ENCODE results near the gene OR10H5.

DNA sequence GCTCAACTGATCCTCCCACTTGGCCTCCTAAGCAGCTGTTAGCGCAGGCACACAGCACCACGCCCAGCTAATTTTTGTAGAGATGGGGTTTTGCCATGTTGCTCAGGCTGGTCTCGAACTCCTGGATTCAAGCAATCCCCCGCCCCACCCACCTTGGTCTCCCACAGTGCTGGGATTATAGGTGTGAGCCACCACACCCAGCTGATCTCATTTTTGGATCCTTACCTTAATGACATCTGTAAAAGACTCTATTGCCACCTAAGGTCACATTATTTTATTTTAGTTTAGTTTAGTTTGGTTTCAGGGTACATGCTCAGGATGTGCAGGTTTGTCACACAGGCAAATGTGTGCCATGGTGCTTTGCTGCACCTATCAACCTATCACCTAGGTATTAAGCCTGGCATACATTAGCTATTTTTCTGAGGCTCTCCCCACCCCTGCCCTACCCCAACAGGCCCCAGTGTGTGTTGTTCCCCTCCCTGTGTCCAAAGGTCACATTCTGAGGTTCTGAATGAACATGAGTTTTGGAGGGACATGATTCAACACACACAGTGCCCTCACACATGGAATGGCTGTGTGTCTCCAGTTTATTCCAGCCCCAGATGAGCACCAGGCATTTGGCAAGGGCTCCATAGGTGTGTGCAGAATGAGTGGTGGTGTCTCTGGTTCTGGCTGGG, 1.3 kb downstream of the OR10H5 start:
- TF ChIP-seq, protein P1, sequence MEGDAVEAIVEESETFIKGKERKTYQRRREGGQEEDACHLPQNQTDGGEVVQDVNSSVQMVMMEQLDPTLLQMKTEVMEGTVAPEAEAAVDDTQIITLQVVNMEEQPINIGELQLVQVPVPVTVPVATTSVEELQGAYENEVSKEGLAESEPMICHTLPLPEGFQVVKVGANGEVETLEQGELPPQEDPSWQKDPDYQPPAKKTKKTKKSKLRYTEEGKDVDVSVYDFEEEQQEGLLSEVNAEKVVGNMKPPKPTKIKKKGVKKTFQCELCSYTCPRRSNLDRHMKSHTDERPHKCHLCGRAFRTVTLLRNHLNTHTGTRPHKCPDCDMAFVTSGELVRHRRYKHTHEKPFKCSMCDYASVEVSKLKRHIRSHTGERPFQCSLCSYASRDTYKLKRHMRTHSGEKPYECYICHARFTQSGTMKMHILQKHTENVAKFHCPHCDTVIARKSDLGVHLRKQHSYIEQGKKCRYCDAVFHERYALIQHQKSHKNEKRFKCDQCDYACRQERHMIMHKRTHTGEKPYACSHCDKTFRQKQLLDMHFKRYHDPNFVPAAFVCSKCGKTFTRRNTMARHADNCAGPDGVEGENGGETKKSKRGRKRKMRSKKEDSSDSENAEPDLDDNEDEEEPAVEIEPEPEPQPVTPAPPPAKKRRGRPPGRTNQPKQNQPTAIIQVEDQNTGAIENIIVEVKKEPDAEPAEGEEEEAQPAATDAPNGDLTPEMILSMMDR (IDR thresholded peaks at IDR 0.05), result no peak
- no peak for TF ChIP-seq EP300 (IDR thresholded peaks at IDR 0.05)
- no peak for TF ChIP-seq POLR2AphosphoS5 (IDR thresholded peaks at IDR 0.05)
- TF ChIP-seq POLR2A (IDR thresholded peaks at IDR 0.05), result no peak
